Activated T-cell treated with anti-CD3 and anti-CD28 coated beads, Interleukin-2, amount 50 U/mL, for 24 hours (primary cell): ENCODE results near the gene BAK1.

ENCODE experiments used
- DNase-seq: peaks from one replicate; pipeline ENCODE4 v3.0.0-alpha.2; 2020
- H3K27ac Mint-ChIP-seq: 2 replicates; pipeline ENCODE4 v1.8.0; 2020; ENCODE audit warnings: mild to moderate bottlenecking, mixed read lengths
- H3K27me3 Mint-ChIP-seq: 2 replicates; pipeline ENCODE4 v1.8.0; 2020; ENCODE audit warnings: mixed read lengths
- H3K36me3 Mint-ChIP-seq: 2 replicates; pipeline ENCODE4 v1.8.0; 2020; ENCODE audit warnings: low read depth, mixed read lengths
- H3K4me1 Mint-ChIP-seq: 2 replicates; pipeline ENCODE4 v1.8.0; 2020; ENCODE audit warnings: low read depth, mixed read lengths
- H3K4me3 Mint-ChIP-seq: 2 replicates; pipeline ENCODE4 v1.8.0; 2020; ENCODE audit warnings: mild to moderate bottlenecking, moderate library complexity, mixed read lengths
- H3K9me3 Mint-ChIP-seq: 2 replicates; pipeline ENCODE4 v1.8.0; 2020; ENCODE audit warnings: mixed read lengths

Gene BAK1

GRCh38 chr6:33579828-33580714 lies at the start of gene BAK1:
BAK1 (minus strand) TSS chr6:33580276; CDS start chr6:33577604, 2,672 bp downstream.
- Mint-ChIP-seq H3K27ac (peak within 1 kb of the TSS; percentile 98), H3K9me3 (no peaks in the 10 kb centered on the region), H3K4me1 (peaks cover 35% of the 10 kb centered on the region), H3K27me3 (no peaks in the 10 kb centered on the region), H3K36me3 (peaks cover 50% of the 10 kb centered on the region), H3K4me3 (peak within 1 kb of the TSS; percentile 94)
- DNase-seq, result peak; percentile 88

GRCh38 chr6:33628401-33628964 lies 48.4 kb upstream of the BAK1 start:
- peaks cover 70% of the 10 kb centered on the region for H3K4me1 Mint-ChIP-seq
- H3K27ac Mint-ChIP-seq, result peak overlapping the region; percentile 50
- no peak overlapping the region for H3K4me3 Mint-ChIP-seq
- H3K27me3 Mint-ChIP-seq, result no peaks in the 10 kb centered on the region
- H3K36me3 Mint-ChIP-seq, result peaks cover 76% of the 10 kb centered on the region
- no peak for DNase-seq
- no peaks in the 10 kb centered on the region for H3K9me3 Mint-ChIP-seq

GRCh38 chr6:33627876-33628275 lies 47.8 kb upstream of the BAK1 start:
- H3K9me3 Mint-ChIP-seq, result no peaks in the 10 kb centered on the region
- no peaks in the 10 kb centered on the region for H3K27me3 Mint-ChIP-seq
- no peak for DNase-seq
- peaks cover 79% of the 10 kb centered on the region for H3K36me3 Mint-ChIP-seq
- H3K4me1 Mint-ChIP-seq, result peaks cover 72% of the 10 kb centered on the region
- H3K4me3 Mint-ChIP-seq, result no peak overlapping the region
- no peak overlapping the region for H3K27ac Mint-ChIP-seq

- H3K4me1 Mint-ChIP-seq, result peaks cover 64% of the 10 kb centered on the region
- peak overlapping the region; percentile 11 for H3K27ac Mint-ChIP-seq
- no peak overlapping the region for H3K4me3 Mint-ChIP-seq
- DNase-seq, result no peak
- H3K9me3 Mint-ChIP-seq, result no peaks in the 10 kb centered on the region
- H3K27me3 Mint-ChIP-seq, result no peaks in the 10 kb centered on the region
- H3K36me3 Mint-ChIP-seq, result peaks cover 69% of the 10 kb centered on the region
These were observed 44.8 kb upstream of the BAK1 start for GRCh38 chr6:33624856-33625255.

GRCh38 chr6:33623895-33624381 lies 43.9 kb upstream of the BAK1 start:
- H3K36me3 Mint-ChIP-seq, result peaks cover 69% of the 10 kb centered on the region
- no peak for DNase-seq
- peak overlapping the region; percentile 80 for H3K27ac Mint-ChIP-seq

GRCh38 chr6:33622456-33623431 lies 42.7 kb upstream of the BAK1 start:
- Mint-ChIP-seq H3K27me3 (no peaks in the 10 kb centered on the region), H3K4me3 (peak overlapping the region; percentile 93), H3K27ac (peak overlapping the region; percentile 86), H3K4me1 (peaks cover 60% of the 10 kb centered on the region), H3K9me3 (no peaks in the 10 kb centered on the region), H3K36me3 (peaks cover 61% of the 10 kb centered on the region)
- no peak for DNase-seq

More at GRCh38 chr6:33623895-33624381, 43.9 kb upstream of the BAK1 start:
- Mint-ChIP-seq H3K27me3 (no peaks in the 10 kb centered on the region), H3K9me3 (no peaks in the 10 kb centered on the region), H3K4me1 (peaks cover 68% of the 10 kb centered on the region), H3K4me3 (peak overlapping the region; percentile 93)

GRCh38 chr6:33621711-33622388 lies 41.8 kb upstream of the BAK1 start:
- peaks cover 58% of the 10 kb centered on the region for H3K4me1 Mint-ChIP-seq
- DNase-seq, result peak; percentile 72
- peak overlapping the region; percentile 86 for H3K27ac Mint-ChIP-seq
- H3K4me3 Mint-ChIP-seq, result peak overlapping the region; percentile 93
- H3K36me3 Mint-ChIP-seq, result peaks cover 53% of the 10 kb centered on the region
- no peaks in the 10 kb centered on the region for H3K27me3 Mint-ChIP-seq
- H3K9me3 Mint-ChIP-seq, result no peaks in the 10 kb centered on the region

- H3K36me3 Mint-ChIP-seq, result peaks cover 45% of the 10 kb centered on the region
- peak within 1 kb of the TSS; percentile 93 for H3K4me3 Mint-ChIP-seq
- DNase-seq, result peak; percentile 85
- H3K4me1 Mint-ChIP-seq, result peaks cover 55% of the 10 kb centered on the region
- H3K27ac Mint-ChIP-seq, result peak within 1 kb of the TSS; percentile 86
- no peaks in the 10 kb centered on the region for H3K27me3 Mint-ChIP-seq
- no peaks in the 10 kb centered on the region for H3K9me3 Mint-ChIP-seq
These were observed 41.0 kb upstream of the BAK1 start, which contains the start of gene ITPR3 for GRCh38 chr6:33620856-33621710. ITPR3 (plus strand) TSS chr6:33621322; CDS start chr6:33621603, 281 bp downstream.

GRCh38 chr6:33620158-33620855 lies 40.2 kb upstream of the BAK1 start:
- H3K36me3 Mint-ChIP-seq, result peaks cover 38% of the 10 kb centered on the region
- H3K4me1 Mint-ChIP-seq, result peaks cover 49% of the 10 kb centered on the region
- peak overlapping the region; percentile 89 for H3K4me3 Mint-ChIP-seq
- peak overlapping the region; percentile 82 for H3K27ac Mint-ChIP-seq
- H3K9me3 Mint-ChIP-seq, result no peaks in the 10 kb centered on the region
- no peaks in the 10 kb centered on the region for H3K27me3 Mint-ChIP-seq
- peak; percentile 61 for DNase-seq

- DNase-seq, result no peak
- Mint-ChIP-seq H3K9me3 (no peaks in the 10 kb centered on the region), H3K4me1 (peaks cover 41% of the 10 kb centered on the region), H3K36me3 (peaks cover 28% of the 10 kb centered on the region), H3K27me3 (no peaks in the 10 kb centered on the region), H3K4me3 (peak overlapping the region; percentile 89), H3K27ac (peak overlapping the region; percentile 82)
These were observed 39.2 kb upstream of the BAK1 start for GRCh38 chr6:33619166-33619840.

GRCh38 chr6:33616913-33617312 lies 36.8 kb upstream of the BAK1 start:
- Mint-ChIP-seq H3K36me3 (peaks cover 6% of the 10 kb centered on the region), H3K27ac (no peak overlapping the region), H3K4me1 (peaks cover 21% of the 10 kb centered on the region), H3K9me3 (no peaks in the 10 kb centered on the region), H3K27me3 (no peaks in the 10 kb centered on the region), H3K4me3 (no peak overlapping the region)
- DNase-seq, result no peak

GRCh38 chr6:33616113-33616512 lies 36.0 kb upstream of the BAK1 start:
- Mint-ChIP-seq H3K9me3 (no peaks in the 10 kb centered on the region), H3K36me3 (peaks cover 2% of the 10 kb centered on the region), H3K4me3 (no peak overlapping the region), H3K27me3 (no peaks in the 10 kb centered on the region), H3K27ac (no peak overlapping the region), H3K4me1 (peaks cover 21% of the 10 kb centered on the region)
- no peak for DNase-seq
